ENCODE results near the gene ALAS2.

DNA sequence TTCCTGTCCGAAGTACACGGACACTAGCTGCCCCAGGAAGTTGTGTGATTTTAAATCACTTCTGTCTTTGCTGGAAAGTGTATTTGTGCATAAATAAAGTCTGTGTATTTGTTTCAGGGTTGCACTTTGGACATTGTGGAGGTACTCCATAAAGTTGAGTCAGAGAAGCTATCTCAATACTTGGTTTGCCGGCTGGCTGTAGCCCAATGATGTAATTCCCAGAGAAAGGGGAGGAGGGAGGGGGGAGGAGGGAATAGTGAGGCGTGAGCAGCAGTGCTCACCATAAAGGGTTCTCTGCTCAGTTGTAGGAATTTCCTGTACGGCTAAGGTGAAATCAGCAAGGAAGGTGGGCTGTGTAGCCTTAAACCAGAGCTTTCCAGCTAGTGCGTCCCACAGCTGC lies 23.1 kb downstream of the ALAS2 start:
- TF ChIP-seq POLR2A (IDR thresholded peaks at IDR 0.05) (no peak), POLR2AphosphoS5 (IDR thresholded peaks at IDR 0.05; ENCODE audit: insufficient read depth in 1 of 2, low read depth in 1 of 2) (no peak)
- TF ChIP-seq, protein P1, sequence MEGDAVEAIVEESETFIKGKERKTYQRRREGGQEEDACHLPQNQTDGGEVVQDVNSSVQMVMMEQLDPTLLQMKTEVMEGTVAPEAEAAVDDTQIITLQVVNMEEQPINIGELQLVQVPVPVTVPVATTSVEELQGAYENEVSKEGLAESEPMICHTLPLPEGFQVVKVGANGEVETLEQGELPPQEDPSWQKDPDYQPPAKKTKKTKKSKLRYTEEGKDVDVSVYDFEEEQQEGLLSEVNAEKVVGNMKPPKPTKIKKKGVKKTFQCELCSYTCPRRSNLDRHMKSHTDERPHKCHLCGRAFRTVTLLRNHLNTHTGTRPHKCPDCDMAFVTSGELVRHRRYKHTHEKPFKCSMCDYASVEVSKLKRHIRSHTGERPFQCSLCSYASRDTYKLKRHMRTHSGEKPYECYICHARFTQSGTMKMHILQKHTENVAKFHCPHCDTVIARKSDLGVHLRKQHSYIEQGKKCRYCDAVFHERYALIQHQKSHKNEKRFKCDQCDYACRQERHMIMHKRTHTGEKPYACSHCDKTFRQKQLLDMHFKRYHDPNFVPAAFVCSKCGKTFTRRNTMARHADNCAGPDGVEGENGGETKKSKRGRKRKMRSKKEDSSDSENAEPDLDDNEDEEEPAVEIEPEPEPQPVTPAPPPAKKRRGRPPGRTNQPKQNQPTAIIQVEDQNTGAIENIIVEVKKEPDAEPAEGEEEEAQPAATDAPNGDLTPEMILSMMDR (IDR thresholded peaks at IDR 0.05): no peak
